HAP-1 (cell line): ENCODE measurements around the gene BMP7.

ENCODE experiments used
- DNase-seq, 2 experiments: peaks; one replicate each; pipeline ENCODE4 v3.0.0-alpha.2; 2016 to 2020; ENCODE audit warnings: low spot score in 2 of 2
- H3K27me3 ChIP-seq: fragments of 250-450 bp; sonication (Bioruptor Pico); 2 replicates; pipeline ENCODE4 v1.5.1; 2020; ENCODE audit warnings: low read depth, mild to moderate bottlenecking, moderate library complexity
- H3K36me3 ChIP-seq: fragments of 250-450 bp; sonication (Bioruptor Pico); replicated peaks from 2 replicates; pipeline ENCODE4 v1.5.1; 2020; ENCODE audit warnings: mild to moderate bottlenecking
- H3K4me1 ChIP-seq: fragments of 250-450 bp; sonication (Bioruptor Pico); 2 replicates; pipeline ENCODE4 v1.5.1; 2020; ENCODE audit warnings: mild to moderate bottlenecking
- H3K4me3 ChIP-seq: fragments of 250-450 bp; sonication (Bioruptor Pico); 2 replicates; pipeline ENCODE4 v1.5.1; 2020; ENCODE audit warnings: mild to moderate bottlenecking, moderate library complexity
- H3K9me3 ChIP-seq: fragments of 250-450 bp; sonication (Bioruptor Pico); 2 replicates; pipeline ENCODE4 v1.5.1; 2020; ENCODE audit warnings: mild to moderate bottlenecking, moderate library complexity
- in situ Hi-C: fragments of 300-500 bp; cut with MboI; formaldehyde crosslinking; loops from 3 replicates; pipeline ENCODE4 v1.14.3; 2020; ENCODE audit warnings: low sequenced_read_pairs, inconsistent platforms, mixed read lengths

The BMP7 gene

DNA sequence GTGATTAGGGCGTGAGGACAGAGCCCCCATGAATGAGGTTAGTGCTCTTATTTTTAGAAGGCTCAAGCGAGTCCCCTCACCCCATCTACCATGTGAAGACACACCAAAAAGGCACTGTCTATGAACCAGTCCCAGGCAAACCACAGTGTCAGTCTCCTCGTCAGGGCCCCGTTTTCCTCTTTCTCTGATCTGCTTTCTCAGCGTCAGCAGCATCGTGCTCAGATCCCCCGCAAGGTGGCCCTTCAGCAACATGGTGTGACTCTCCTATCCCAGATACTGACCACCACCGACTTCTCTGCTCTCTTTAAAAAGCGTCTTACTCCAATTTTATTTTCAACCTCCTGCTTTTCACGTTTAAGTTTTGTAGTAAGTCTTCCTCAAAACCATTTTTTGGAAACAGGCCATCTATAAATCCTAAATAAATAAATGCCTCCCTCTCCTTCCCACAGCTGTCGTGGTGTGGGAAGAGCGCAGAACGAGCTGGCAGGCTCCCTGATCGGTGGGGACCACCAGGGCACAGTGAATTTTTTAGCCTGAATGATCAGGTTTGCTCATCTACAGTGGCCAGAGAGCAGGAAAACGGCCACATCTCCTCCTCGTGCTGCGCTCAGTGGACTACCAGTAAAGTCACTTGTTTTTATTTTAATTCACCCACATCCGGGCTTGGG lies 113.1 kb downstream of the BMP7 start:
- H3K36me3 ChIP-seq, result no peaks in the 10 kb centered on the region
- DNase-seq, result no peak
- H3K27me3 ChIP-seq, result no peaks in the 10 kb centered on the region
- H3K9me3 ChIP-seq, result no peaks in the 10 kb centered on the region
- in situ Hi-C loops, result no loop called here
- no peaks in the 10 kb centered on the region for H3K4me1 ChIP-seq
- H3K4me3 ChIP-seq, result no peak overlapping the region

DNA sequence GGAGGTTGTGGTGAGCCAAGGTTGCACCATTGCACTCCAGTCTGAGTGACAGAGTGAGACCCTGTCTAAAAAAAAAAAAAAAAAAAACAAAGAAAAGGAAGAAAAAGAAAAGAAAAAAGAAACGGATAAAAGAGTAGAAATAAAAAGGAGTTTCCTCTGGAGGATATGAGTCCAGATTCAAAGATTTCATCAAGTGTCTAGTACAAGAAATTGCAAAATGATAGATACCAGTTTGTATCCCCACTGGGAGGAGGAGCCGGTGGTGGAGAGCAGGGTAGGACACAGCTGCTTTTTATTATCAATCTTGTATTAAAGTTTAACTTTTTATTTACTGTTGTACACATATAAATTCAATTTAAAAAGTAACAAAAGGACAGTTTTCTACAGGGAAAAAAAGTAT lies 113.9 kb downstream of the BMP7 start:
- Histone ChIP-seq H3K36me3 (no peaks in the 10 kb centered on the region), H3K27me3 (peaks cover 2% of the 10 kb centered on the region; the same call in 1 of the 2 replicates)
- DNase-seq, result no peak

DNA sequence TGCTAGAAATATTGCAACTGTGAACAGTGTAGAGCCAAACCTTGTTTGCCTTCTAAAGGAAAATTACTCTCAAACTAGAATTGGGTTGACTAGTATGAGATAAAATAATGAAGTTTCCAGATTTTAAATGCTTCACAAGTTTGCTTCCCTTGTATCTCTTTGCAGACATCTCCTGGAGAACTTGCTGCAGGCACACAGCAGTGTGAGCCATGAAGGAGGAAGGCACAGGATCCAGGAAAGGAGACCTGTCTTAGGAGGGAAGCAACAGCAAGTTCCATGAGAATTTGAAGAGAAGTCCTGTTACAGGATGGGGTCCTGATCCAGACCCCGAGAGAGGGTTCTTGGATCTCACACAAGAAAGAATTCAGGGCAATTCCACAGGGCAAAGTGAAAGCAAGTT lies 115.9 kb downstream of the BMP7 start:
- Histone ChIP-seq H3K27me3 (peaks cover 2% of the 10 kb centered on the region; the same call in 1 of the 2 replicates), H3K4me3 (no peak overlapping the region), H3K9me3 (no peaks in the 10 kb centered on the region), H3K36me3 (no peaks in the 10 kb centered on the region), H3K4me1 (no peaks in the 10 kb centered on the region)
- in situ Hi-C loops, result no loop called here
- no peak for DNase-seq

More for the DNA sequence above, 113.9 kb downstream of the BMP7 start:
- in situ Hi-C loops, result no loop called here
- H3K9me3 ChIP-seq, result no peaks in the 10 kb centered on the region
- no peak overlapping the region for H3K4me3 ChIP-seq
- no peaks in the 10 kb centered on the region for H3K4me1 ChIP-seq

DNA sequence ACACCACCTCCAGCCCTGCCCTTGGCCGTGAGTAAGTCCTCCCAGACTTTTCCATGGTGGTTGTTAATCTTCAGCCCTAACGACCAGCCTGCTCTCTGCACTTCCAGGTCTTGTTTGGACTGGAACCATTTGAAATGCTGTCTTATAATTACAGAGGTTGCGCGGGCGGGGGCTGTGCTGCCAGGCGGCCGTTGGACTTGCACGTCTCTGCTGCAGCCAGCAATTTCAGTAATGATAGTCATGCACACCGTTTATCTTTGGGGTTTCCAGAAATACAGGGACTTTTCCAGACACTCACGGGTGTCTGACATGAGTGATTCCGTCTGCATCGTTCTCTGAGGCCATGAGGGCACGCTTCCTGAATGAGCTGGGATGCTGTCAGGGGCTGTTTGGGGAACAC lies 118.2 kb downstream of the BMP7 start:
- DNase-seq, result no peak
- in situ Hi-C loops, result no loop called here
- Histone ChIP-seq H3K4me3 (no peak overlapping the region), H3K9me3 (no peaks in the 10 kb centered on the region), H3K36me3 (no peaks in the 10 kb centered on the region), H3K27me3 (peaks cover 2% of the 10 kb centered on the region; the same call in 1 of the 2 replicates), H3K4me1 (no peaks in the 10 kb centered on the region)

DNA sequence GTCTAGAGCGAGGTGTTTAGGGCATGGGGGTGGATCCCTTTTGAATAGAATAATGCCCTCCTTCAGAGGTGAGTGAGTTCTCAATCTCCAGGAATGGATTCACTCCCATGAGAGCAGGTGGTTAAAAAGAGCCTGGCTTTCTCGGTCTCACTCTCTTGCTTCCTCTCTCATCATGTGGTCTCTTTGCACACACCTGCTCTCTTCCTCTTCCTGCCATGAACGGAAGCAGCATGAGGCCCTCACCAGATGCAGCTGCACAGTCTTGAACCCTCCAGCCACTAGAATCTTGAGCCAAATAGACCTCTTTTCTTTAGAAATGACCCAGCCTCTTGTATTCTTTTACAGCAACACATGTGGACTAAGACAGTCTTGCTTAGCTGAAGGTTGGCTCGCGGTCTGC lies 119.3 kb downstream of the BMP7 start:
- no peak for DNase-seq
- peaks cover 2% of the 10 kb centered on the region; the same call in 1 of the 2 replicates for H3K27me3 ChIP-seq
- H3K9me3 ChIP-seq, result no peaks in the 10 kb centered on the region
- H3K4me1 ChIP-seq, result no peaks in the 10 kb centered on the region
- in situ Hi-C loops, result no loop called here
- no peak overlapping the region for H3K4me3 ChIP-seq
- H3K36me3 ChIP-seq, result no peaks in the 10 kb centered on the region

DNA sequence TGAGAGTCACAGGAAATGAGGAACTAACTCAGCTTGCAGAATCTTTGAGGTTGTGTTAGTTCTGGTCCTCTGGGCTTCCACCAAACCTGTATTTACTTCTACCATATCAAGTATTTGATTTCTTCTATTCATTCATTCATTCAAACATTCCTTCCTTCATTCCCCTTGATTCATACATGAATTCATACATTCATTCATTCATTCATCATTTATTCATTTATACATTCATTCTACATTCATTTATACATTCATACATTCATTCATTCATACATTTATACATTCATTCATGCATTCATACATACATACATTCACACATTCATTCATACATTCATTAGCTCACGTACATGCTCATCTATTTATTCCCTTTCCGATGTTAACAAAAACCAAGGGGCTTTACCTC lies 120.3 kb downstream of the BMP7 start:
- H3K9me3 ChIP-seq, result no peaks in the 10 kb centered on the region
- DNase-seq, result no peak
- no peak overlapping the region for H3K4me3 ChIP-seq
- in situ Hi-C loops, result no loop called here
- peaks cover 2% of the 10 kb centered on the region; the same call in 1 of the 2 replicates for H3K27me3 ChIP-seq
- no peaks in the 10 kb centered on the region for H3K4me1 ChIP-seq
- H3K36me3 ChIP-seq, result no peaks in the 10 kb centered on the region

DNA sequence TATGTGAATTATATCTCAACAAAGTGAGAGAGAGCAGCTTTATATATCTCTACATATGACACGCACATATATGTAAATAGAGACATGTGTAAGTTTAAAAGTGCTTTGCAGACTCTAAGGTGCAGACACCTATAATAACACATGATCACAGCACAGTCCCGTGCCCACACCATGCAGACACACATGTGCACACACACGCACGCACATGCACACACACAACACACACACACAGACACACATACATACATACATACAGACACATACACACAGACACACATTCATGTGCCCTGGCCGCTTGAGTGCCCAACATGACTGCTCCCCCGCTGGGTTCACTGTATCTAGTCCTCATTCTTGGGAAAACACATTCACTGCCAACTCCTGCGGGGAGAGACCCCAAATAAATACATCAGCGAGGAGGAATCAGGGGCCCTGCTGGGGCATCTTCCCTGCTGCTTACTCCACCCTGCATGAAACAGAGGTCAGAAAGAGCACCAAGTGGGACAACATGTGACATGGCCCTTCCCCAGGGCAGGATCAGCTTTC lies 121.3 kb downstream of the BMP7 start:
- H3K4me3 ChIP-seq, result no peak overlapping the region
- no peaks in the 10 kb centered on the region for H3K9me3 ChIP-seq
- no peaks in the 10 kb centered on the region for H3K36me3 ChIP-seq
- H3K27me3 ChIP-seq, result peaks cover 2% of the 10 kb centered on the region; the same call in 1 of the 2 replicates
- no peak for DNase-seq
- H3K4me1 ChIP-seq, result no peaks in the 10 kb centered on the region
- in situ Hi-C loops, result no loop called here

DNA sequence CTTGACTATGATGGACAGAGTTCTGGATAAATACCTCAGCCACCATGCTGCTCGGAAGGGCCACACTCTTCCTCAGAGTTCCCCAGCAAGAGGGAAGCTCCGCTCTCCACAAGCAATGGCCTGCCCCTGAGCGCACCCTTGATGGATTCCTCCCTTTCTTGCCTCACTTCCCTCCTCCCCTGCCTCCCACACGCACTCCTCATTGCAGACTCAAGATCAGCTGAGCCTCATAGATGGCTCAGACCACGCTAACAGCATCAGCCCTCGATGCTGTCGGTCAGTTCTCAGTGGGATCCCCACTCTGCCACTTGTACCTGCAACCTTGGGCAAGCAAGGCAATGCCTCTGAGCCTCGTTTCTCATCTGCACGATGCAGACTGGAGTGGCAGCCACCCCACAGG lies 123.3 kb downstream of the BMP7 start:
- DNase-seq, result no peak
- in situ Hi-C loops, result no loop called here
- Histone ChIP-seq H3K9me3 (no peaks in the 10 kb centered on the region), H3K36me3 (no peaks in the 10 kb centered on the region), H3K4me1 (no peaks in the 10 kb centered on the region), H3K4me3 (no peak overlapping the region), H3K27me3 (peaks cover under 1% of the 10 kb centered on the region; the same call in 1 of the 2 replicates)

DNA sequence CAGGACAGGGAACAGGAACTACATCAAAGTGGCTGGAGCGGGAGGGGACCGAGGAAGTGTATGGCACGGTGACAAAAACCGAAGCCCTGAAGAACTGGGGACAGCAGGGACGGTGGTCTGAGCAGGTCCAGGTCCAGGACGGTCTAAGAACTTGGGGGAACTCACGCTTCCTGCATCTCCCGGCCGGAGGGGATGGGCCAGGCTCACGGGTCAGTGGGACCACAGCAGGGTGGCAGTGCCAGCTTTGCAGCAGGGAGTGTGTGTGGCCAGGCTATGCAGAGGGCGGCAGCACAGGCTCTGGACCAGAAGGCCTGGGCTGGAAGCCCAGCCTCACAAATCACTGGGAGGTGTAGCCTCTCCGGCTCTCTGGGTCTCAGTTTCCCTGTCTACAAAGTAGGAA lies 123.8 kb downstream of the BMP7 start:
- H3K9me3 ChIP-seq, result no peaks in the 10 kb centered on the region

DNA sequence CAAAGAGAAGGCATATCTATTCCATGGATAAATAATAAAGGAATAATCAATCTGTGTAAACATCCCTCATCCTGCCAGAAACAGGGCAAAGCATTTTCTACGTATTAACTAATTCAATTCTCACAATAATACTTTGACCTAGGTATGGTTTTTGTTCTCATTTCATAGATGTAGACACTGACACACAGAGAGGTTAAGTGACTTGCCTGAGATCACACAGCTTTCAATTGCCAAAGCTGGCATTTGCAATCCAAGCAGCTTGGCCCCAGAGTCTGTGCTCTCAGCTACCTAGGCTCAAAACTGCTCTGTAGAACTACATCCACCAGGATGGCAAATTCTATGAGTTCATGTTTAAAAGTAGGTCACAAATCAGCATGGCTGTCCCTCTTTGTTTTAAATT lies 124.9 kb downstream of the BMP7 start:
- no peak overlapping the region for H3K4me3 ChIP-seq
- no peak for DNase-seq
- no peaks in the 10 kb centered on the region; the same call in 1 of the 2 replicates for H3K27me3 ChIP-seq
- H3K4me1 ChIP-seq, result no peaks in the 10 kb centered on the region
- in situ Hi-C loops, result no loop called here
- no peaks in the 10 kb centered on the region for H3K36me3 ChIP-seq
- H3K9me3 ChIP-seq, result no peaks in the 10 kb centered on the region

More for the DNA sequence above, 123.8 kb downstream of the BMP7 start:
- Histone ChIP-seq H3K4me1 (no peaks in the 10 kb centered on the region), H3K36me3 (no peaks in the 10 kb centered on the region), H3K4me3 (no peak overlapping the region), H3K27me3 (no peaks in the 10 kb centered on the region; the same call in 1 of the 2 replicates)
- in situ Hi-C loops, result no loop called here
- no peak for DNase-seq

DNA sequence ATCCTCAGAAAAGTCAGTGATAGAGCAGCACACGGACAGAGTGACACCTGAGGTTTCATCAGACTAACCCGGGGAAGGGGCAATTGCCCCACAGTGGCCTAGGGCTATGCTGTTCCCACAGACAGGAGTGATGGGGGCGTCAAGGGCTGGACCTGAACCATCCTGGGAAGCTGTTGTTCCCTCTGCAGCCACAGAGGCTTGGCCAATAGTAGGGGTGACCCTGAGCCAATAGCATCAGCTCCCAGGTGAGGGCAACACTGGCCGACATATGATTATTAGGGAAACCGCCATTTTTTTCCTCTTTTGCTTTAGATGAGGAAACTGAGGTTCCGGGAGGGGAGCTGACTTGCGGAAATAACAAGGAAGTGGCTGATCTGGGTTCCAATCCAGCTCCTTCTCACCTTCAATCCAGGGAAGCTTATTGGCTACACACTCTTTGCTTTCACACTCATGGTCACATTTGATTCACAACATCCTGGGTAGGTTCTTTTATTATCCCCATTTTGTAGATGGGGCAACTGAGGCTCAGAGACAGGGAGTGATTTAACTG lies 126.0 kb downstream of the BMP7 start:
- H3K9me3 ChIP-seq, result no peaks in the 10 kb centered on the region
- DNase-seq, result no peak
- H3K27me3 ChIP-seq, result no peaks in the 10 kb centered on the region; the same call in 1 of the 2 replicates
- in situ Hi-C loops, result no loop called here
- no peak overlapping the region for H3K4me3 ChIP-seq
- no peaks in the 10 kb centered on the region for H3K36me3 ChIP-seq
- no peaks in the 10 kb centered on the region for H3K4me1 ChIP-seq

DNA sequence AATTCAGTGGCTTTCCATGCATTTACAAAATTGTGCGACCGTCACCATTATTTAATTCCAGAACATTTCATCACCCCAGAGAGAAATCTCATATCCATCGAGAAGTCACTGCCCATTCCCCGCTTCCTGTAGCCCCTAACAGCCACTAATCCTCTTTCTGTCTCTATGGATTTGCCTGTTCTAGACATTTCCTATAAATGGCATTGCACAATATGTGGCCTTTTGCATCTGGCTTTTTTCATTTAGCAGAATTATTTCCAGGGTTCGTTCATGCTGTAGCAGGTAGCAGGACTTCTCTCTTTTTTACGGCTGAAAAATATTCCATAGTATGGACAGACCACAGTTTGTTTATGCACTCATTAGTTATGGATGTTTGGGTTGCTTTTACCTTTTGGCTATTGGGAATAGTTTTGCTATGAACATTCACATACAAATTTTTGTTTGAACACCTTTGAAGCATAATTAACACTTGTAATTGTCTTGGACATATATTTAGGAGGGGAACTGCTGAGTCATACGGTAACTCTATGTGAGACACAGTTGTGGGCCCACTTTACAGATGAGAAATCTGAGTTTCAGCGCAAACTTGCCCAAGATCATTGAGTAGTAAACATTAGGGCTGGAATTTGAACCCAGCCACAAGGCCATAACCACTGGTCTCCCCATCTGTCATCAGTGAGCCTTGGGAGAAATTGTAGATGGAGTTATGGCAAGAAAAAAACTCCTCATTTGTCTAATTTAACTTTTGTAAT lies 126.9 kb downstream of the BMP7 start:
- Histone ChIP-seq H3K9me3 (no peaks in the 10 kb centered on the region), H3K4me3 (no peak overlapping the region), H3K27me3 (no peaks in the 10 kb centered on the region), H3K4me1 (no peaks in the 10 kb centered on the region), H3K36me3 (no peaks in the 10 kb centered on the region)
- DNase-seq, result no peak
- in situ Hi-C loops, result no loop called here

DNA sequence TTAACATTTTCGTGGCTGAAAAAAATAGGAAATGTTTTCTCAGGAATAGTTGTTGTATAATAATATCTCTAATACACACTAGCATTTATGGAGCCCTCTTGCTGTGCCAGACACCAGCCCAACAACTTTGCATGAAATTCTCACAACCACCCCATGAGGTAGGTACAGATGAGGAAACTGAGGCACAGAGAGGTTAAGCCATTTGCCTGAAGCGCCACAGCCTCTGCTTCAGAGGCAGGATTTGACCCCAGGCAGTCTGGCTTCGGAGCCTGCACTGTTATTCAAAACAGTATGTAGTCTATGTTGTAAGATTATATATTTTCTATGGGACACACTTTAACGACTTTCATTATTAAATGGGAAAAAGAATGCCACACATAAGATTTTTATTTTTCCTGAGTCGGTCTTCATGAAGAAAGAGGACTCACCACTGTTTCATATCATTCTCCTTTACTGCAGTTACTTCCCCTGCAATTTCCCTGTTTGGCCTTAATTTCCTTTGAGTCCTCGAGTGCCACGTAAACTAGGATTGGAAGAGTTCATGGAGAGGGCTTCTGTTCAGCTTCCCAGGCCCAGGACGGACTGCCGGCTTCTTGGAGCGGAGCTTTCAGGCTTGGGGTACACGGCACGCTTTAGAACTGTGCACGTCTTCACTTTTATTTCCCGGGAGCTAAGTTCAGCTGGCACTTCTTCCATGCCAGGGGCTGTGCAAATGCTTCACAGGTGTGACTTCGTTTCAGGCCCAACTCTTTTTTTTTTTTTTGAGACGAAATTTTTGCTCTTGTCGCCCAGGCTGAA lies 128.0 kb downstream of the BMP7 start:
- Histone ChIP-seq H3K4me3 (no peak overlapping the region), H3K4me1 (no peaks in the 10 kb centered on the region), H3K9me3 (no peaks in the 10 kb centered on the region), H3K36me3 (no peaks in the 10 kb centered on the region), H3K27me3 (no peaks in the 10 kb centered on the region)
- in situ Hi-C loops, result no loop called here
- no peak for DNase-seq
